Spleen (tissue), 7 donors: Measurements from ENCODE around the gene MBNL2.

ENCODE experiments used
- CTCF ChIP-seq, 11 experiments: fragments of 200-600 bp in 7 of 11; fragments of 450-650 bp in 4 of 11; sonication (generic) in 4 of 11; IDR thresholded peaks in 8 of 11; conservative IDR thresholded peaks in 3 of 11; 1 replicate in 7 of 11; 2 replicates in 4 of 11; pipeline versions ENCODE4 v1.4.0 to v1.8.0; 2016 to 2021; ENCODE audit warnings: antibody characterized with exemption in 11 of 11, inconsistent platforms in 4 of 11, mild to moderate bottlenecking in 1 of 11
- POLR2A ChIP-seq, 3 donors: fragments of 450-650 bp; IDR thresholded peaks; one replicate each; pipeline ENCODE4 v1.5.1; 2017; ENCODE audit warnings: antibody characterized with exemption in 3 of 3, mild to moderate bottlenecking in 1 of 3
- POLR2AphosphoS5 ChIP-seq, 3 donors: sonication (generic); formaldehyde crosslinking; IDR thresholded peaks; one replicate each; pipeline ENCODE4 v1.5.1; 2017; ENCODE audit warnings: antibody characterized with exemption in 3 of 3
- donor health status: DM: no; HTN: no; CAD: no; lungs with moderate emphysema.
- donor health status: DM: no; HTN: no; CAD: no.
- donor health status: DM: no; HTN: no; CAD: no.

GRCh38 chr13:97387890-97388289 is 165.8 kb downstream of the MBNL2 start:
- no peak for TF ChIP-seq CTCF (IDR thresholded peaks at IDR 0.05 in 8 of 11, conservative IDR thresholded peaks at IDR 0.05 in 3 of 11)
- no peak for TF ChIP-seq POLR2A (IDR thresholded peaks at IDR 0.05)
- TF ChIP-seq POLR2AphosphoS5 (IDR thresholded peaks at IDR 0.05), result no peak
